ENCODE data around the gene CHCHD6. TPM values are rescaled to one million over a fixed set of nuclear protein-coding genes. Genes with fewer than 3 reads are reported as not detected.

Gene CHCHD6
- total RNA-seq, 3 donors from 2014 or later (not counting 1 experiment from before 2014, with no cell fraction given): 5.3 to 9.9 (median 8.3) TPM

DNA sequence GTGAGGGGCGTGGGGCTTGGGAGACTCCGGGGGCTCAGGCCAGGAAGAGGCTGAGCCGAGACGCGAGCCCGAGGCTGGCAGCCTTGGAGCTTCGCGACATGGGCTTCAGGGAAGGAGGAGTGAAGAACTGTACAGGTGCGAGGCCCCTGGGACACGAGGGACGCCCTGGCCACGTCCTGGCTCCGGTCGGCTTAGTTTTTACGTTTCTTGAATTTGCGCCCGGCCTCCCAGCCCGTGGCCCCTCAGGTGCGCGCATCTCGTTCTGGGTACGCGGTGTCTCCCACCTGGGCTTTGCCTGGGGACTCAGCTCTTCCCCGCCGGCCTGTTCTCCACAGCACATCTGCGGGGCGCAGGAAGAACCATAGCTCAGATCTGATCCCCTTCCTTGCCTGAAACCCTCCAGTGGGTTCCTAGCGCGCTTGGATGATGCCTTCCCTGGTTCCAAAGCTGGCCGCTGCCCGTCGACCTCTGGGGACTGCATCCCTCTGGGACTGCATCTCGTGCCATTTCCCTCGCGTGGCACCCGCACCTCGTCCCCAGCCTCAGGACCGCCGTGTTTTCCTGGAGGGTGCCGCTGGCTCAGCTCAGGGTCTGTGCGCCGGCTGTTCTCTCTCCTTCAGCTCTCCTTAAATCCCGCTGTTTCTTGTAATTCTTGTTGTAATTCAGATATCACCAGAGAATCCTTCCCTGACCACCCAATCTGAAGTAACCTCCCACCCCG, 614 bp downstream of the CHCHD6 start:
- no peak for DNase-seq
- H3K4me3 Mint-ChIP-seq: peak overlapping the region; percentile 96
- Histone ChIP-seq H3K27ac (ENCODE audit: low read length) (no peak overlapping the region), H3K36me3 (ENCODE audit: control insufficient read depth, insufficient read depth, low read length) (no peaks in the 10 kb centered on the region), H3K27me3 (ENCODE audit: control insufficient read depth, insufficient read depth, low read length) (peaks cover 4% of the 10 kb centered on the region), H3K4me3 (ENCODE audit: low read length) (peak overlapping the region; percentile 53), H3K4me1 (ENCODE audit: control insufficient read depth, insufficient read depth, low read length) (peaks cover 14% of the 10 kb centered on the region), H3K9me3 (ENCODE audit: control insufficient read depth, insufficient read depth, low read length) (no peaks in the 10 kb centered on the region)
- 21% methylated on average over 44 of the region's 44 CpGs for WGBS (ENCODE audit: insufficient coverage)
- H3K4me1 Mint-ChIP-seq: peaks cover 17 to 23% of the 10 kb centered on the region in 2 donors
- TF ChIP-seq, protein P1, sequence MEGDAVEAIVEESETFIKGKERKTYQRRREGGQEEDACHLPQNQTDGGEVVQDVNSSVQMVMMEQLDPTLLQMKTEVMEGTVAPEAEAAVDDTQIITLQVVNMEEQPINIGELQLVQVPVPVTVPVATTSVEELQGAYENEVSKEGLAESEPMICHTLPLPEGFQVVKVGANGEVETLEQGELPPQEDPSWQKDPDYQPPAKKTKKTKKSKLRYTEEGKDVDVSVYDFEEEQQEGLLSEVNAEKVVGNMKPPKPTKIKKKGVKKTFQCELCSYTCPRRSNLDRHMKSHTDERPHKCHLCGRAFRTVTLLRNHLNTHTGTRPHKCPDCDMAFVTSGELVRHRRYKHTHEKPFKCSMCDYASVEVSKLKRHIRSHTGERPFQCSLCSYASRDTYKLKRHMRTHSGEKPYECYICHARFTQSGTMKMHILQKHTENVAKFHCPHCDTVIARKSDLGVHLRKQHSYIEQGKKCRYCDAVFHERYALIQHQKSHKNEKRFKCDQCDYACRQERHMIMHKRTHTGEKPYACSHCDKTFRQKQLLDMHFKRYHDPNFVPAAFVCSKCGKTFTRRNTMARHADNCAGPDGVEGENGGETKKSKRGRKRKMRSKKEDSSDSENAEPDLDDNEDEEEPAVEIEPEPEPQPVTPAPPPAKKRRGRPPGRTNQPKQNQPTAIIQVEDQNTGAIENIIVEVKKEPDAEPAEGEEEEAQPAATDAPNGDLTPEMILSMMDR (IDR thresholded peaks at IDR 0.05): no peak
- H3K27ac Mint-ChIP-seq: peak overlapping the region in 1 of 2 donors; percentile 89
- ATAC-seq: no peak
- no peaks in the 10 kb centered on the region for H3K36me3 Mint-ChIP-seq
- H3K9me3 Mint-ChIP-seq: no peaks in the 10 kb centered on the region
- peaks cover 34 to 39% of the 10 kb centered on the region in 2 donors for H3K27me3 Mint-ChIP-seq (ENCODE audit: low read depth in 2 of 2)
- intact Hi-C loops (cut with micrococcal nuclease): loop anchor here (10.0 kb wide), 1 partner anchor 280 kb away; the partner anchor contains the start of gene PLXNA1

DNA sequence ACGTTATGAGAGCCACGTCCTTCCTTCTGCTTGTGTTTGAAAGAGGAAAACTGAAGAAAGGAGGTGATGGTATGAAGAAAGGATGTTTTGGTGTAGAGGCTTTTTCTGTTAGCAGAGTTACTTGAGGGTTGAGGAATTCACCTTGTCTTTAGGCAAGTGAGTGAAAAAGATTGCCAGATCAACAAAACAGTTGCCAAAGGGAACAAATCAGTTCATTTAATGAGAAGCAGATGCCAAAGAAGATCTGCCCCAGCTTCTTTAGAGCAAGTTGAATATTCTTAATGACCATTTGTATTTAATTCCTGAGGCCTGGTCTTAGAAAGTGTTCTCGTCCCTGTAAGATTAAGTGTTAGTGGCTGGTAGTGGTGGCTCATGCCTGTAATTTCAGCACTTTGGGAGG, 2.6 kb downstream of the CHCHD6 start:
- no peaks in the 10 kb centered on the region for H3K9me3 Mint-ChIP-seq
- Histone ChIP-seq H3K27ac (ENCODE audit: low read length) (no peak overlapping the region), H3K9me3 (ENCODE audit: control insufficient read depth, insufficient read depth, low read length) (no peaks in the 10 kb centered on the region), H3K27me3 (ENCODE audit: control insufficient read depth, insufficient read depth, low read length) (peaks cover 4% of the 10 kb centered on the region), H3K4me3 (ENCODE audit: low read length) (no peak overlapping the region), H3K36me3 (ENCODE audit: control insufficient read depth, insufficient read depth, low read length) (no peaks in the 10 kb centered on the region), H3K4me1 (ENCODE audit: control insufficient read depth, insufficient read depth, low read length) (peaks cover 14% of the 10 kb centered on the region)
- DNase-seq (no peak), ATAC-seq (no peak)
- no peak overlapping the region for H3K27ac Mint-ChIP-seq
- 94% methylated on average over 3 of the region's 3 CpGs for WGBS (ENCODE audit: insufficient coverage)
- no peaks in the 10 kb centered on the region for H3K36me3 Mint-ChIP-seq
- peaks cover 20 to 24% of the 10 kb centered on the region in 2 donors for H3K27me3 Mint-ChIP-seq (ENCODE audit: low read depth in 2 of 2)
- intact Hi-C loops (cut with micrococcal nuclease): loop anchor here (10.0 kb wide), 1 partner anchor 278 kb away; the partner anchor contains the start of gene PLXNA1
- TF ChIP-seq, protein P1 (IDR thresholded peaks at IDR 0.05): no peak
- no peak overlapping the region for H3K4me3 Mint-ChIP-seq
- H3K4me1 Mint-ChIP-seq: peaks cover 17 to 23% of the 10 kb centered on the region in 2 donors

DNA sequence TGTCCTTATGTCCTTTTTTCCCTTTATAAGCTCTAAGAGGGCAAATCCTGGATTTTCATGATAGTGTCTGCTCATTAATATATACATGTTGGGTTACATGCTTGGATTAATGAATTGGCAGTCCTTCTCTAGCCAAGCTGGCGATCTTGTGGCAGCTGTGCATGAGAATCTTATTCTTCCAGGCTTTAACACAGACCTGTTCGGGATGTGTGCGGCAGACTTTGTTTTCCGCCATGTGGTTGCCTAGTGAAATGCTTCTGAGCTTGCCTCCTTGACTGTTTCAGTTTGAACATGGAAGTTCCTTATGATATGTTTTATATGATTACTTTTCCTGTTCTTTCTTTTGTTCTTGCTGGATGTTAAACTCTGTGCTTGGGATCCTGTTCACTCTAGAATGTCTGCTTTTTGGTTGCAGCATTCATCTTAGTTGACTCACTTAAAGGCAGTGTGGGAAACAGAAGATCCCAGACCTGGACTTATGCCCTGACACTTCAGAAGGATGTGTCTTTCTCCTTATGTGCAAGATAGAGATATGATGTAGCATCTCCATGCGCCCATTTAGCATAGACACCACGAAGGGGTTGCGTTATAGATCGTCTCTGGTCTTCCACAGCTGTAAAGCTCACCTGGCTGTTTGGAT, 7.2 kb downstream of the CHCHD6 start:
- H3K27ac Mint-ChIP-seq: no peak overlapping the region
- intact Hi-C loops (cut with micrococcal nuclease): no loop called here

More for the DNA sequence above, 7.2 kb downstream of the CHCHD6 start:
- Histone ChIP-seq H3K9me3 (ENCODE audit: control insufficient read depth, insufficient read depth, low read length) (no peaks in the 10 kb centered on the region), H3K4me1 (ENCODE audit: control insufficient read depth, insufficient read depth, low read length) (no peaks in the 10 kb centered on the region), H3K27me3 (ENCODE audit: control insufficient read depth, insufficient read depth, low read length) (no peaks in the 10 kb centered on the region), H3K4me3 (ENCODE audit: low read length) (no peak overlapping the region), H3K27ac (ENCODE audit: low read length) (no peak overlapping the region), H3K36me3 (ENCODE audit: control insufficient read depth, insufficient read depth, low read length) (no peaks in the 10 kb centered on the region)
- Mint-ChIP-seq H3K36me3 (no peaks in the 10 kb centered on the region), H3K4me1 (peaks cover 9 to 10% of the 10 kb centered on the region in 2 donors), H3K9me3 (no peaks in the 10 kb centered on the region), H3K27me3 (ENCODE audit: low read depth in 2 of 2) (no peaks in the 10 kb centered on the region), H3K4me3 (no peak overlapping the region)
- 96% methylated on average over 8 of the region's 8 CpGs for WGBS (ENCODE audit: insufficient coverage)
- DNase-seq: no peak
- no peak for ATAC-seq
- TF ChIP-seq, protein P1 (IDR thresholded peaks at IDR 0.05): no peak
